Trophoblast cell (in vitro differentiated cells and primary cell): ENCODE data around the gene IL24.

ENCODE experiments used
- DNase-seq, 2 donors: peaks; one replicate each; pipeline ENCODE4 v3.0.0-alpha.2; 2016
- H2AFZ ChIP-seq: 2 replicates; pipeline ENCODE4 v1.6.1; 2013; ENCODE audit warnings: low read length, moderate library complexity, mild to moderate bottlenecking; ENCODE audit not compliant: insufficient read depth, poor library complexity
- H2AK5ac ChIP-seq: 2 replicates; pipeline ENCODE4 v1.6.1; 2013; ENCODE audit warnings: mild to moderate bottlenecking, low read length
- H2BK120ac ChIP-seq: 2 replicates; pipeline ENCODE4 v1.6.1; 2013; ENCODE audit warnings: low read length, mild to moderate bottlenecking, moderate library complexity; ENCODE audit not compliant: insufficient read depth, poor library complexity
- H2BK12ac ChIP-seq: 2 replicates; pipeline ENCODE4 v1.6.1; 2013; ENCODE audit warnings: mild to moderate bottlenecking, low read length, moderate library complexity
- H2BK5ac ChIP-seq: 2 replicates; pipeline ENCODE4 v1.6.1; 2013; ENCODE audit warnings: low read length, low read depth, moderate library complexity, mild to moderate bottlenecking; ENCODE audit not compliant: poor library complexity
- H3K14ac ChIP-seq: 2 replicates; pipeline ENCODE4 v1.6.1; 2013; ENCODE audit warnings: mild to moderate bottlenecking, low read length
- H3K18ac ChIP-seq: 2 replicates; pipeline ENCODE4 v1.6.1; 2013; ENCODE audit warnings: mild to moderate bottlenecking, low read length
- H3K23ac ChIP-seq: 2 replicates; pipeline ENCODE4 v1.6.1; 2013; ENCODE audit warnings: low read length
- H3K27ac ChIP-seq: 2 replicates; pipeline ENCODE4 v1.5.1; 2013; ENCODE audit warnings: low read depth, mild to moderate bottlenecking, inconsistent platforms, low read length, moderate library complexity
- H3K27me3 ChIP-seq: 2 replicates; pipeline ENCODE4 v1.6.1; 2013; ENCODE audit warnings: inconsistent platforms, mild to moderate bottlenecking, low read length, moderate library complexity; ENCODE audit not compliant: insufficient read depth
- H3K36me3 ChIP-seq, 2 experiments: 1 replicate in 1 of 2; 2 replicates in 1 of 2; pipeline ENCODE4 v1.6.1; 2013; ENCODE audit warnings: low read length in 2 of 2, mild to moderate bottlenecking in 2 of 2, moderate library complexity in 1 of 2; ENCODE audit not compliant: insufficient read depth in 2 of 2, control insufficient read depth in 1 of 2
- H3K4ac ChIP-seq: 2 replicates; pipeline ENCODE4 v1.6.1; 2013; ENCODE audit warnings: low read depth, mild to moderate bottlenecking, low read length, moderate library complexity
- H3K4me1 ChIP-seq, 2 experiments: 1 replicate in 1 of 2; 2 replicates in 1 of 2; pipeline ENCODE4 v1.6.1; 2013; ENCODE audit warnings: low read length in 2 of 2, mild to moderate bottlenecking in 2 of 2, moderate library complexity in 1 of 2; ENCODE audit not compliant: insufficient read depth in 2 of 2, control insufficient read depth in 1 of 2
- H3K4me2 ChIP-seq: 2 replicates; pipeline ENCODE4 v1.6.1; 2013; ENCODE audit warnings: inconsistent platforms, mild to moderate bottlenecking, low read length, moderate library complexity
- H3K4me3 ChIP-seq: 2 replicates; pipeline ENCODE4 v1.5.1; 2013; ENCODE audit warnings: mild to moderate bottlenecking, low read depth, low read length, inconsistent platforms
- H3K79me1 ChIP-seq: one replicate; pipeline ENCODE4 v1.6.1; 2013; ENCODE audit warnings: low read length
- H3K79me2 ChIP-seq: 2 replicates; pipeline ENCODE4 v1.6.1; 2013; ENCODE audit warnings: low read length, mild to moderate bottlenecking; ENCODE audit not compliant: control insufficient read depth, insufficient read depth, poor library complexity
- H3K9ac ChIP-seq: 2 replicates; pipeline ENCODE4 v1.6.1; 2013; ENCODE audit warnings: mild to moderate bottlenecking, low read length
- H3K9me3 ChIP-seq: 2 replicates; pipeline ENCODE4 v1.6.1; 2013; ENCODE audit warnings: low read depth, mild to moderate bottlenecking, control low read depth, inconsistent platforms, low read length; ENCODE audit not compliant: insufficient read depth
- H4K12ac ChIP-seq: 2 replicates; pipeline ENCODE4 v1.6.1; 2013; ENCODE audit warnings: low read depth, mild to moderate bottlenecking, low read length, moderate library complexity
- H4K8ac ChIP-seq: 2 replicates; pipeline ENCODE4 v1.6.1; 2013; ENCODE audit warnings: low read depth, mild to moderate bottlenecking, low read length, moderate library complexity
- H4K91ac ChIP-seq: one replicate; pipeline ENCODE4 v1.6.1; 2013; ENCODE audit warnings: low read depth, mild to moderate bottlenecking, low read length, moderate library complexity
- WGBS: extraction: QIAGEN DNeasy Blood & Tissue Kit; methylation state at CpG from one replicate; pipeline ENCODE4 v1.1.7; 2013; ENCODE audit warnings: missing lambda C conversion rate; ENCODE audit not compliant: insufficient read length, insufficient coverage; ENCODE audit errors: extremely low coverage; 5-methylcytosine and 5-hydroxymethylcytosine counted together

The IL24 gene

GRCh38 chr1:206945779-206946178 is 48.5 kb downstream of the IL24 start:
- Histone ChIP-seq H3K9me3 (peaks cover 1% of the 10 kb centered on the region), H2BK5ac (no peak overlapping the region), H4K91ac (no peak overlapping the region), H3K79me2 (no peaks in the 10 kb centered on the region), H3K9ac (no peak overlapping the region), H3K18ac (no peak overlapping the region), H2AK5ac (no peak overlapping the region), H3K4ac (no peak overlapping the region), H3K4me1 (no peaks in the 10 kb centered on the region), H3K14ac (no peak overlapping the region), H3K27ac (no peak overlapping the region), H2BK12ac (no peak overlapping the region), H3K4me3 (no peak overlapping the region), H3K36me3 (no peaks in the 10 kb centered on the region), H2BK120ac (no peak overlapping the region), H3K4me2 (no peak overlapping the region), H3K79me1 (no peaks in the 10 kb centered on the region), H2AFZ (no peak overlapping the region), H3K23ac (no peak overlapping the region), H4K8ac (no peak overlapping the region), H3K27me3 (no peaks in the 10 kb centered on the region), H4K12ac (no peak overlapping the region)
- no CpG with 5 or more reads among the region's 4 CpGs for WGBS
- no peak for DNase-seq

GRCh38 chr1:206946261-206946660 is 49.0 kb downstream of the IL24 start, which contains the start of gene PIGR:
Gene PIGR, minus strand, starts transcription at chr1:206946466. Its CDS starts 5,935 bp downstream, at chr1:206940531.
- no peak for DNase-seq
- Histone ChIP-seq H3K79me1 (no peaks in the 10 kb centered on the region), H2AFZ (no peak within 1 kb of the TSS), H2BK120ac (no peak within 1 kb of the TSS), H3K4me1 (no peaks in the 10 kb centered on the region), H2BK12ac (no peak within 1 kb of the TSS), H3K4me3 (no peak within 1 kb of the TSS), H4K91ac (no peak within 1 kb of the TSS), H3K9me3 (peaks cover 1% of the 10 kb centered on the region), H2BK5ac (no peak within 1 kb of the TSS), H3K14ac (no peak within 1 kb of the TSS), H3K27me3 (no peaks in the 10 kb centered on the region), H3K4me2 (no peak within 1 kb of the TSS), H3K18ac (no peak within 1 kb of the TSS), H3K27ac (no peak within 1 kb of the TSS), H4K8ac (no peak within 1 kb of the TSS), H3K9ac (no peak within 1 kb of the TSS), H2AK5ac (no peak within 1 kb of the TSS), H3K23ac (no peak within 1 kb of the TSS), H3K36me3 (no peaks in the 10 kb centered on the region), H3K4ac (no peak within 1 kb of the TSS), H3K79me2 (no peaks in the 10 kb centered on the region), H4K12ac (no peak within 1 kb of the TSS)
- no CpG with 5 or more reads among the region's 7 CpGs for WGBS

GRCh38 chr1:206947255-206947654 is 50.0 kb downstream of the IL24 start:
- no peak overlapping the region for H3K4me2 ChIP-seq
- H3K79me2 ChIP-seq: no peaks in the 10 kb centered on the region
- H3K9ac ChIP-seq: no peak overlapping the region
- H3K14ac ChIP-seq: no peak overlapping the region
- WGBS: no CpG with 5 or more reads among the region's 3 CpGs
- H2AFZ ChIP-seq: no peak overlapping the region
- H3K18ac ChIP-seq: no peak overlapping the region
- peaks cover 1% of the 10 kb centered on the region for H3K9me3 ChIP-seq
- H4K91ac ChIP-seq: no peak overlapping the region
- no peak overlapping the region for H4K8ac ChIP-seq
- H4K12ac ChIP-seq: no peak overlapping the region
- no peaks in the 10 kb centered on the region for H3K36me3 ChIP-seq
- no peaks in the 10 kb centered on the region for H3K79me1 ChIP-seq
- H3K27me3 ChIP-seq: no peaks in the 10 kb centered on the region
- no peak overlapping the region for H3K27ac ChIP-seq
- no peak overlapping the region for H3K4ac ChIP-seq
- no peak overlapping the region for H2AK5ac ChIP-seq
- no peak overlapping the region for H3K23ac ChIP-seq
- no peak overlapping the region for H2BK12ac ChIP-seq
- no peak overlapping the region for H3K4me3 ChIP-seq
- no peaks in the 10 kb centered on the region for H3K4me1 ChIP-seq
- DNase-seq: no peak
- H2BK5ac ChIP-seq: no peak overlapping the region
- H2BK120ac ChIP-seq: no peak overlapping the region

GRCh38 chr1:206949208-206949607 is 52.0 kb downstream of the IL24 start:
- H2BK12ac ChIP-seq: no peak overlapping the region
- no peak overlapping the region for H3K14ac ChIP-seq
- no peak overlapping the region for H2BK5ac ChIP-seq
- H4K91ac ChIP-seq: no peak overlapping the region
- H2AK5ac ChIP-seq: no peak overlapping the region
- no peak overlapping the region for H3K9ac ChIP-seq
- H3K27me3 ChIP-seq: no peaks in the 10 kb centered on the region
- H3K4ac ChIP-seq: no peak overlapping the region
- no peak overlapping the region for H4K8ac ChIP-seq
- no peak overlapping the region for H2AFZ ChIP-seq
- no peak overlapping the region for H3K27ac ChIP-seq
- H3K4me1 ChIP-seq: no peaks in the 10 kb centered on the region
- H3K9me3 ChIP-seq: peaks cover 2% of the 10 kb centered on the region
- no peak overlapping the region for H3K4me2 ChIP-seq
- no peak overlapping the region for H3K18ac ChIP-seq
- no peak for DNase-seq
- H3K36me3 ChIP-seq: no peaks in the 10 kb centered on the region
- H3K23ac ChIP-seq: no peak overlapping the region
- no peak overlapping the region for H4K12ac ChIP-seq
- no CpG with 5 or more reads among the region's 4 CpGs for WGBS
- no peaks in the 10 kb centered on the region for H3K79me2 ChIP-seq
- H2BK120ac ChIP-seq: no peak overlapping the region
- H3K4me3 ChIP-seq: no peak overlapping the region
- no peaks in the 10 kb centered on the region for H3K79me1 ChIP-seq
